ENCODE results near the gene KNL1. TPM values are rescaled to one million over a fixed set of nuclear protein-coding genes. Genes with fewer than 3 reads are reported as not detected.
"Not testable (repeated sequence)": the region's sequence is repeated elsewhere in the genome, so short reads cannot be mapped to it uniquely, and the experiment has no call there.

KNL1 gene
- total and polyA plus RNA-seq, 5 donors from 2014 or later, result 0.46 to 9.7 (median 1.4) TPM

DNA sequence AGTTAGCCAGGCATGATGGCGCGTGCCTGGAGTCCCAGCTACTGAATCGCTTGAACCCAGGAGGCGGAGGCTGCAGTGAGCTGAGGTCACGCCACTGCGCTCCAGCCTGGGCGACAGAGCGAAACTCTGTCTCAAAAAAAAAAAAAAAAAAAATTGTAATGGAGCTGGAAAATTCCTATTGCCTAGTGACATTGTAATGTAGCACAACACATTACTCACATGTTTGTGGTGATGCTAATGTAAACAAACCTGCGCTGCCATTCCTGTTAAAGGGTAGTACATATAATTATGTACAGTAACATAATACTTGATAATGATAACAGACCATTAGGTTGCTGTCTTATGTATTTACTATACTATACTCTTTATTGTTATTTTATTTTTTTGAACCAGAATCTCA lies 39.1 kb downstream of the KNL1 start:
- H3K4me3 Mint-ChIP-seq, result no peak overlapping the region
- H3K27ac Mint-ChIP-seq, result no peak overlapping the region
- H3K27ac ChIP-seq (ENCODE audit: insufficient read depth, low read length, poor library complexity, severe bottlenecking), result no peak overlapping the region
- H3K27me3 ChIP-seq (ENCODE audit: control insufficient read depth, insufficient read depth, low read length), result no peaks in the 10 kb centered on the region
- no peak overlapping the region for H3K4me3 ChIP-seq (ENCODE audit: low read depth, low read length)
- no peaks in the 10 kb centered on the region for H3K9me3 Mint-ChIP-seq
- peaks cover 0 to 9% (median 0%) of the 10 kb centered on the region in 4 donors for H3K4me1 Mint-ChIP-seq
- no peaks in the 10 kb centered on the region for H3K9me3 ChIP-seq (ENCODE audit: control insufficient read depth in 2 of 2, low read length in 2 of 2)
- DNase-seq (no peak), ATAC-seq (ENCODE audit: low read depth in 2 of 2) (no peak)
- no peaks in the 10 kb centered on the region for H3K4me1 ChIP-seq (ENCODE audit: control insufficient read depth, insufficient read depth, low read length, poor library complexity, severe bottlenecking)
- no peaks in the 10 kb centered on the region for H3K36me3 Mint-ChIP-seq
- no peaks in the 10 kb centered on the region for H3K27me3 Mint-ChIP-seq
- no peaks in the 10 kb centered on the region for H3K36me3 ChIP-seq (ENCODE audit: control insufficient read depth, insufficient read depth, low read length)

- Histone ChIP-seq H3K27me3 (ENCODE audit: control insufficient read depth, insufficient read depth, low read length) (no peaks in the 10 kb centered on the region), H3K9me3 (ENCODE audit: control insufficient read depth in 2 of 2, low read length in 2 of 2) (no peaks in the 10 kb centered on the region), H3K36me3 (ENCODE audit: control insufficient read depth, insufficient read depth, low read length) (no peaks in the 10 kb centered on the region), H3K27ac (ENCODE audit: insufficient read depth, low read length, poor library complexity, severe bottlenecking) (no peak overlapping the region), H3K4me1 (ENCODE audit: control insufficient read depth, insufficient read depth, low read length, poor library complexity, severe bottlenecking) (no peaks in the 10 kb centered on the region), H3K4me3 (ENCODE audit: low read depth, low read length) (no peak overlapping the region)
- H3K4me3 Mint-ChIP-seq, result no peak overlapping the region
- ATAC-seq (ENCODE audit: low read depth in 2 of 2), result no peak
- no peak overlapping the region for H3K27ac Mint-ChIP-seq
- no peaks in the 10 kb centered on the region for H3K9me3 Mint-ChIP-seq
- DNase-seq, result no peak
- peaks cover 0 to 9% (median 0%) of the 10 kb centered on the region in 4 donors for H3K4me1 Mint-ChIP-seq
- H3K27me3 Mint-ChIP-seq, result no peaks in the 10 kb centered on the region
- H3K36me3 Mint-ChIP-seq, result no peaks in the 10 kb centered on the region
Measured at GRCh38 chr15:40637221-40637745, 43.2 kb downstream of the KNL1 start.

- H3K27ac Mint-ChIP-seq, result no peak overlapping the region
- H3K9me3 Mint-ChIP-seq, result no peaks in the 10 kb centered on the region
- Histone ChIP-seq H3K4me1 (ENCODE audit: control insufficient read depth, insufficient read depth, low read length, poor library complexity, severe bottlenecking) (no peaks in the 10 kb centered on the region), H3K36me3 (ENCODE audit: control insufficient read depth, insufficient read depth, low read length) (no peaks in the 10 kb centered on the region), H3K9me3 (ENCODE audit: control insufficient read depth in 2 of 2, low read length in 2 of 2) (no peaks in the 10 kb centered on the region), H3K4me3 (ENCODE audit: low read depth, low read length) (no peak overlapping the region), H3K27ac (ENCODE audit: insufficient read depth, low read length, poor library complexity, severe bottlenecking) (no peak overlapping the region), H3K27me3 (ENCODE audit: control insufficient read depth, insufficient read depth, low read length) (no peaks in the 10 kb centered on the region)
- H3K36me3 Mint-ChIP-seq, result no peaks in the 10 kb centered on the region
- ATAC-seq (ENCODE audit: low read depth in 2 of 2), result no peak
- no peak for DNase-seq
- no peaks in the 10 kb centered on the region for H3K27me3 Mint-ChIP-seq
- peaks cover 0 to 2% (median 0%) of the 10 kb centered on the region in 4 donors for H3K4me1 Mint-ChIP-seq
- H3K4me3 Mint-ChIP-seq, result no peak overlapping the region
Measured at GRCh38 chr15:40639677-40640076, 45.6 kb downstream of the KNL1 start.

GRCh38 chr15:40647523-40647922 lies 53.5 kb downstream of the KNL1 start:
- H3K4me1 Mint-ChIP-seq, result peaks cover 0 to 9% (median 5%) of the 10 kb centered on the region in 4 donors
- ATAC-seq (ENCODE audit: low read depth in 2 of 2) (no peak), DNase-seq (no peak)
- Histone ChIP-seq H3K9me3 (ENCODE audit: control insufficient read depth in 2 of 2, low read length in 2 of 2) (no peaks in the 10 kb centered on the region), H3K4me3 (ENCODE audit: low read depth, low read length) (no peak overlapping the region), H3K4me1 (ENCODE audit: control insufficient read depth, insufficient read depth, low read length, poor library complexity, severe bottlenecking) (no peaks in the 10 kb centered on the region), H3K36me3 (ENCODE audit: control insufficient read depth, insufficient read depth, low read length) (no peaks in the 10 kb centered on the region), H3K27me3 (ENCODE audit: control insufficient read depth, insufficient read depth, low read length) (no peaks in the 10 kb centered on the region), H3K27ac (ENCODE audit: insufficient read depth, low read length, poor library complexity, severe bottlenecking) (no peak overlapping the region)
- H3K9me3 Mint-ChIP-seq, result no peaks in the 10 kb centered on the region
- no peaks in the 10 kb centered on the region for H3K36me3 Mint-ChIP-seq
- H3K4me3 Mint-ChIP-seq, result no peak overlapping the region
- H3K27me3 Mint-ChIP-seq, result no peaks in the 10 kb centered on the region
- peak overlapping the region in 1 of 3 donors; percentile 79 for H3K27ac Mint-ChIP-seq

- Mint-ChIP-seq H3K4me1 (peaks cover 0 to 9% (median 4%) of the 10 kb centered on the region in 4 donors), H3K36me3 (no peaks in the 10 kb centered on the region), H3K27ac (peak overlapping the region in 1 of 3 donors; percentile 51), H3K9me3 (peaks cover 0 to 2% (median 0%) of the 10 kb centered on the region in 7 donors), H3K4me3 (no peak overlapping the region), H3K27me3 (no peaks in the 10 kb centered on the region)
- ATAC-seq (ENCODE audit: low read depth in 2 of 2) (no peak), DNase-seq (no peak)
- Histone ChIP-seq H3K9me3 (ENCODE audit: control insufficient read depth in 2 of 2, low read length in 2 of 2) (no peaks in the 10 kb centered on the region), H3K27me3 (ENCODE audit: control insufficient read depth, insufficient read depth, low read length) (no peaks in the 10 kb centered on the region), H3K36me3 (ENCODE audit: control insufficient read depth, insufficient read depth, low read length) (no peaks in the 10 kb centered on the region), H3K27ac (ENCODE audit: insufficient read depth, low read length, poor library complexity, severe bottlenecking) (no peak overlapping the region), H3K4me1 (ENCODE audit: control insufficient read depth, insufficient read depth, low read length, poor library complexity, severe bottlenecking) (no peaks in the 10 kb centered on the region), H3K4me3 (ENCODE audit: low read depth, low read length) (no peak overlapping the region)
Measured at GRCh38 chr15:40650479-40650878, 56.4 kb downstream of the KNL1 start.

GRCh38 chr15:40660686-40661085 lies 66.6 kb downstream of the KNL1 start:
- Mint-ChIP-seq H3K4me1 (no peaks in the 10 kb centered on the region), H3K4me3 (no peak overlapping the region), H3K27ac (peak overlapping the region in 1 of 3 donors; percentile 38), H3K9me3 (no peaks in the 10 kb centered on the region), H3K27me3 (no peaks in the 10 kb centered on the region), H3K36me3 (no peaks in the 10 kb centered on the region)
- H3K9me3 ChIP-seq (ENCODE audit: control insufficient read depth in 2 of 2, low read length in 2 of 2), result no peaks in the 10 kb centered on the region
- no peaks in the 10 kb centered on the region for H3K36me3 ChIP-seq (ENCODE audit: control insufficient read depth, insufficient read depth, low read length)
- ATAC-seq (ENCODE audit: low read depth in 2 of 2) (no peak), DNase-seq (no peak)
- no peak overlapping the region for H3K27ac ChIP-seq (ENCODE audit: insufficient read depth, low read length, poor library complexity, severe bottlenecking)
- no peaks in the 10 kb centered on the region for H3K4me1 ChIP-seq (ENCODE audit: control insufficient read depth, insufficient read depth, low read length, poor library complexity, severe bottlenecking)
- no peak overlapping the region for H3K4me3 ChIP-seq (ENCODE audit: low read depth, low read length)
- no peaks in the 10 kb centered on the region for H3K27me3 ChIP-seq (ENCODE audit: control insufficient read depth, insufficient read depth, low read length)

DNA sequence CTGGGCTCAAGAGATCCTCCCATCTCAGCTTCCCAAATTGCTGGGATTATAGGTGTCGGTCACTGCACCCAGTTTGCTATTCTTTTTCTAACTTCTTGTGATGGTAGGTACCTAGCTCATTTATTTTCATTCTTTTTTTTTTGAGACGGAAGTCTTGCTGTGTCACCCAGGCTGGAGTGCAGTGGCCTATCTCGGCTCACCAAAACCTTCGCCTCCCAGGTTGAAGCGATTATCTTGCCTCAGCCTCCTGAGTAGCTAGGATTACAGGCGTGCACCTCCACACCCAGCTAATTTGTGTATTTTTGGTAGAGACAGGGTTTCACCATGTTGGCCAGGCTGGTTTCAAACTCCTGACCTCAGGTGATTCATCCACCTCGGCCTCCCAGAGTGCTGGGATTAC lies 70.9 kb downstream of the KNL1 start:
- Mint-ChIP-seq H3K9me3 (no peaks in the 10 kb centered on the region), H3K4me3 (no peak overlapping the region), H3K27ac (no peak overlapping the region), H3K36me3 (no peaks in the 10 kb centered on the region), H3K4me1 (no peaks in the 10 kb centered on the region), H3K27me3 (no peaks in the 10 kb centered on the region)
- DNase-seq (no peak), ATAC-seq (ENCODE audit: low read depth in 2 of 2) (no peak)
- Histone ChIP-seq H3K27me3 (ENCODE audit: control insufficient read depth, insufficient read depth, low read length) (no peaks in the 10 kb centered on the region), H3K4me3 (ENCODE audit: low read depth, low read length) (no peak overlapping the region), H3K36me3 (ENCODE audit: control insufficient read depth, insufficient read depth, low read length) (no peaks in the 10 kb centered on the region), H3K4me1 (ENCODE audit: control insufficient read depth, insufficient read depth, low read length, poor library complexity, severe bottlenecking) (no peaks in the 10 kb centered on the region), H3K27ac (ENCODE audit: insufficient read depth, low read length, poor library complexity, severe bottlenecking) (no peak overlapping the region), H3K9me3 (ENCODE audit: control insufficient read depth in 2 of 2, low read length in 2 of 2) (no peaks in the 10 kb centered on the region)

- not testable (repeated sequence) for H3K27ac ChIP-seq (ENCODE audit: insufficient read depth, low read length, poor library complexity, severe bottlenecking); DNase-seq; H3K27me3 ChIP-seq (ENCODE audit: control insufficient read depth, insufficient read depth, low read length); H3K36me3 Mint-ChIP-seq; H3K4me3 ChIP-seq (ENCODE audit: low read depth, low read length); H3K27ac Mint-ChIP-seq; H3K9me3 Mint-ChIP-seq; H3K27me3 Mint-ChIP-seq; ATAC-seq (ENCODE audit: low read depth in 2 of 2); H3K4me3 Mint-ChIP-seq; H3K36me3 ChIP-seq (ENCODE audit: control insufficient read depth, insufficient read depth, low read length); H3K4me1 ChIP-seq (ENCODE audit: control insufficient read depth, insufficient read depth, low read length, poor library complexity, severe bottlenecking); H3K9me3 ChIP-seq (ENCODE audit: control insufficient read depth in 2 of 2, low read length in 2 of 2)
- peaks cover 2 to 17% (median 7%) of the 10 kb centered on the region in 4 donors for H3K4me1 Mint-ChIP-seq
Measured at GRCh38 chr15:40676290-40676689, 82.2 kb downstream of the KNL1 start.

Data from CD4-positive, CD25-positive, alpha-beta regulatory T cell (primary cell).